Neural progenitor cell (in vitro differentiated cells): ENCODE results near the gene CAV1. TPM values are rescaled to one million over a fixed set of nuclear protein-coding genes. Genes with fewer than 3 reads are reported as not detected.

Experiments
- DNase-seq: peaks from one replicate; pipeline ENCODE4 v3.0.0-alpha.2; 2016; ENCODE audit warnings: low spot score
- H2AFZ ChIP-seq: fragments of 200-600 bp; sonication (generic); replicated peaks from 2 replicates; pipeline ENCODE4 v1.6.1; 2016; ENCODE audit warnings: antibody characterized with exemption
- H3F3A ChIP-seq: fragments of 200-600 bp; sonication (generic); 2 replicates; pipeline ENCODE4 v1.6.1; 2016; ENCODE audit warnings: antibody characterized with exemption, low read depth
- H3K27ac ChIP-seq: fragments of 200-600 bp; sonication (generic); 2 replicates; pipeline ENCODE4 v1.5.1; 2016; ENCODE audit warnings: mild to moderate bottlenecking
- H3K27me3 ChIP-seq: fragments of 200-600 bp; sonication (generic); 2 replicates; pipeline ENCODE4 v1.6.1; 2016; ENCODE audit warnings: mild to moderate bottlenecking, moderate library complexity
- H3K36me3 ChIP-seq: fragments of 200-600 bp; sonication (generic); 2 replicates; pipeline ENCODE4 v1.5.1; 2016
- H3K4me1 ChIP-seq: fragments of 200-600 bp; sonication (generic); 2 replicates; pipeline ENCODE4 v1.6.1; 2016; ENCODE audit warnings: mixed run types
- H3K4me2 ChIP-seq: fragments of 200-600 bp; sonication (generic); 2 replicates; pipeline ENCODE4 v1.6.1; 2016
- H3K4me3 ChIP-seq: fragments of 200-600 bp; sonication (generic); 2 replicates; pipeline ENCODE4 v1.5.1; 2016
- H3K79me2 ChIP-seq: fragments of 200-600 bp; sonication (generic); 2 replicates; pipeline ENCODE4 v1.6.1; 2016; ENCODE audit warnings: low read depth
- H3K9ac ChIP-seq: fragments of 200-600 bp; sonication (generic); 2 replicates; pipeline ENCODE4 v1.6.1; 2016
- H3K9me3 ChIP-seq: fragments of 200-600 bp; sonication (generic); 2 replicates; pipeline ENCODE4 v1.5.1; 2016; ENCODE audit warnings: low read depth
- H4K20me1 ChIP-seq: fragments of 200-600 bp; sonication (generic); 2 replicates; pipeline ENCODE4 v1.6.1; 2016; ENCODE audit warnings: low read depth
- H3K27ac Mint-ChIP-seq: 3 replicates; pipeline ENCODE4 v1.8.0; 2021; ENCODE audit warnings: mixed read lengths
- H3K27me3 Mint-ChIP-seq: 2 replicates; pipeline ENCODE4 v1.8.0; 2022; ENCODE audit warnings: low read depth, mild to moderate bottlenecking, inconsistent platforms, moderate library complexity, mixed read lengths; ENCODE audit not compliant: insufficient read depth
- H3K36me3 Mint-ChIP-seq: 3 replicates; pipeline ENCODE4 v1.8.0; 2021; ENCODE audit warnings: mixed read lengths
- H3K4me1 Mint-ChIP-seq: 3 replicates; pipeline ENCODE4 v1.8.0; 2021; ENCODE audit warnings: mixed read lengths
- H3K4me3 Mint-ChIP-seq: 3 replicates; pipeline ENCODE4 v1.8.0; 2021; ENCODE audit warnings: mild to moderate bottlenecking, moderate library complexity, mixed read lengths
- H3K9me3 Mint-ChIP-seq: 3 replicates; pipeline ENCODE4 v1.8.0; 2020; ENCODE audit warnings: mixed read lengths
- EZH2 ChIP-seq: fragments of 200-600 bp; sonication (generic); IDR thresholded peaks from 2 replicates; pipeline ENCODE4 v1.6.1; 2017; ENCODE audit warnings: antibody characterized with exemption, mild to moderate bottlenecking, moderate library complexity
- EZH2phosphoT487 ChIP-seq: fragments of 200-600 bp; sonication (generic); IDR thresholded peaks from 2 replicates; pipeline ENCODE4 v1.6.1; 2017; ENCODE audit warnings: antibody characterized with exemption
- small RNA-seq: library from RNA; depleted of rRNA; stranded (forward); fragments of <200 nt; gene quantifications from one replicate; pipeline ENCODE3, GENCODE V24; 2015
- total RNA-seq: library from RNA; depleted of rRNA; stranded (reverse); fragments of >200 nt; gene quantifications from 2 replicates; pipeline ENCODE4 v1.2.3, GENCODE V29; 2015; ENCODE audit warnings: low replicate concordance
- TF ChIP-seq, protein P1 (sequence below): fragments of 200-600 bp; sonication (generic); IDR thresholded peaks from 2 replicates; pipeline ENCODE4 v1.5.1; 2017; ENCODE audit warnings: antibody characterized with exemption, mild to moderate bottlenecking

The CAV1 gene
- total RNA-seq, 1 donor from 2014 or later: 0.19 TPM

DNA sequence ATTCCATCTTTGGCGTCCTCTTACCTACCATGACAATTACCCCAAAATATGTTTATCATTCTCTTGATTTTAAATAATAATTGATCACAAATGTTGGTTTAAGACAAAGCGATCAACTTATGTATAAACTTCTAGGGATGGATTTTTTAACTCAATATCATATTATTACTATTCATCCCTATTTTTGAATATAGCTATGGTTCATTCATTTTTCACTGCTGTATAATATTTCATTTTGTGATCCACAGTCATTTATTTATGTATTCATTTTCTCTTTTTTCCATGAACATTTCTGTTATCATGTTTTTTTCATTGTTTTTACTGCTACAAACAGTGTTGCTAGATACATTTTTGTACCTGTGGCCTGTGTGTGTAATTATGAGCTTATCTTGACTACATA lies 85.9 kb downstream of the CAV1 start:
- Mint-ChIP-seq H3K36me3 (no peaks in the 10 kb centered on the region), H3K4me1 (peaks cover 15% of the 10 kb centered on the region), H3K27ac (no peak overlapping the region), H3K4me3 (no peak overlapping the region), H3K9me3 (no peaks in the 10 kb centered on the region), H3K27me3 (peaks cover 6% of the 10 kb centered on the region)
- Histone ChIP-seq H3K4me2 (no peak overlapping the region), H3K27ac (no peak overlapping the region), H3K9me3 (no peaks in the 10 kb centered on the region), H3K4me3 (no peak overlapping the region), H3K27me3 (no peaks in the 10 kb centered on the region), H3K36me3 (no peaks in the 10 kb centered on the region), H2AFZ (no peak overlapping the region), H3K9ac (no peak overlapping the region), H3F3A (peaks cover 10% of the 10 kb centered on the region), H4K20me1 (no peaks in the 10 kb centered on the region), H3K79me2 (no peaks in the 10 kb centered on the region), H3K4me1 (peaks cover 17% of the 10 kb centered on the region)
- no peak for TF ChIP-seq EZH2
- TF ChIP-seq, protein P1, sequence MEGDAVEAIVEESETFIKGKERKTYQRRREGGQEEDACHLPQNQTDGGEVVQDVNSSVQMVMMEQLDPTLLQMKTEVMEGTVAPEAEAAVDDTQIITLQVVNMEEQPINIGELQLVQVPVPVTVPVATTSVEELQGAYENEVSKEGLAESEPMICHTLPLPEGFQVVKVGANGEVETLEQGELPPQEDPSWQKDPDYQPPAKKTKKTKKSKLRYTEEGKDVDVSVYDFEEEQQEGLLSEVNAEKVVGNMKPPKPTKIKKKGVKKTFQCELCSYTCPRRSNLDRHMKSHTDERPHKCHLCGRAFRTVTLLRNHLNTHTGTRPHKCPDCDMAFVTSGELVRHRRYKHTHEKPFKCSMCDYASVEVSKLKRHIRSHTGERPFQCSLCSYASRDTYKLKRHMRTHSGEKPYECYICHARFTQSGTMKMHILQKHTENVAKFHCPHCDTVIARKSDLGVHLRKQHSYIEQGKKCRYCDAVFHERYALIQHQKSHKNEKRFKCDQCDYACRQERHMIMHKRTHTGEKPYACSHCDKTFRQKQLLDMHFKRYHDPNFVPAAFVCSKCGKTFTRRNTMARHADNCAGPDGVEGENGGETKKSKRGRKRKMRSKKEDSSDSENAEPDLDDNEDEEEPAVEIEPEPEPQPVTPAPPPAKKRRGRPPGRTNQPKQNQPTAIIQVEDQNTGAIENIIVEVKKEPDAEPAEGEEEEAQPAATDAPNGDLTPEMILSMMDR: no peak
- no peak for TF ChIP-seq EZH2phosphoT487
- DNase-seq: no peak

Small RNA genes lying within 50 kb of the gene (small RNA-seq; reads per million reads assigned to genes)
- not detected for gene AC006159.2

Other genes starting within 250 kb of the CAV1 start
- gene CAV2, start 25.3 kb upstream of the CAV1 start, total RNA-seq: 0.37 and 0.56 TPM in 2 replicates
- 7.0 and 8.4 TPM in 2 replicates for gene MET, start 147.2 kb downstream of the CAV1 start, total RNA-seq